ENCODE data around the gene VMO1. TPM values are rescaled to one million over a fixed set of nuclear protein-coding genes. Genes with fewer than 3 reads are reported as not detected.

The VMO1 gene
- total RNA-seq, 1 experiment from 2014 or later: 0.58 TPM

Other genes starting within 250 kb of the VMO1 start
- 136 and 177 TPM in 2 replicates for gene MYBBP1A, start 231.0 kb downstream of the VMO1 start, total RNA-seq (2014; rRNA removed; shearing (Covaris generic))
- gene GGT6, start 225.8 kb downstream of the VMO1 start, total RNA-seq (2014; rRNA removed; shearing (Covaris generic)): 4.8 and 7.0 TPM in 2 replicates
- not detected in 2 replicates for gene SMTNL2, start 201.8 kb downstream of the VMO1 start, total RNA-seq (2014; rRNA removed; shearing (Covaris generic))
- gene ALOX15, start 144.7 kb downstream of the VMO1 start, total RNA-seq (2014; rRNA removed; shearing (Covaris generic)): 0.13 TPM in 1 of 2 replicates, not detected in the other
- gene PELP1, start 82.2 kb downstream of the VMO1 start, total RNA-seq (2014; rRNA removed; shearing (Covaris generic)): 23.7 and 29.3 TPM in 2 replicates
- gene ARRB2, start 75.7 kb downstream of the VMO1 start, total RNA-seq (2014; rRNA removed; shearing (Covaris generic)): 30.4 and 32.3 TPM in 2 replicates
- 27.8 and 35.0 TPM in 2 replicates for gene MED11, start 54.9 kb downstream of the VMO1 start, total RNA-seq (2014; rRNA removed; shearing (Covaris generic))
- gene ZMYND15, start 46.5 kb downstream of the VMO1 start, total RNA-seq (2014; rRNA removed; shearing (Covaris generic)): 0.18 and 0.86 TPM in 2 replicates
- 11.5 and 12.7 TPM in 2 replicates for gene CXCL16, start 46.4 kb downstream of the VMO1 start, total RNA-seq (2014; rRNA removed; shearing (Covaris generic))
- 0.44 and 0.61 TPM in 2 replicates for gene TM4SF5, start 14.5 kb downstream of the VMO1 start, total RNA-seq (2014; rRNA removed; shearing (Covaris generic))
- gene GLTPD2, start 2.6 kb upstream of the VMO1 start, total RNA-seq (2014; rRNA removed; shearing (Covaris generic)): not detected in 2 replicates
- gene PSMB6, start 9.8 kb upstream of the VMO1 start, total RNA-seq (2014; rRNA removed; shearing (Covaris generic)): 242 and 261 TPM in 2 replicates
- 6.9 and 10.9 TPM in 2 replicates for gene PLD2, start 20.8 kb upstream of the VMO1 start, total RNA-seq (2014; rRNA removed; shearing (Covaris generic))
- 61.7 and 76.1 TPM in 2 replicates for gene MINK1, start 47.0 kb upstream of the VMO1 start, total RNA-seq (2014; rRNA removed; shearing (Covaris generic))
- gene C17orf107, start 113.2 kb upstream of the VMO1 start, total RNA-seq (2014; rRNA removed; shearing (Covaris generic)): 0.97 and 1.4 TPM in 2 replicates
- not detected in 2 replicates for gene CHRNE, start 116.7 kb upstream of the VMO1 start, total RNA-seq (2014; rRNA removed; shearing (Covaris generic))
- gene GP1BA, start 145.9 kb upstream of the VMO1 start, total RNA-seq (2014; rRNA removed; shearing (Covaris generic)): not detected in 2 replicates
- gene SLC25A11, start 153.7 kb upstream of the VMO1 start, total RNA-seq (2014; rRNA removed; shearing (Covaris generic)): 58.8 and 83.6 TPM in 2 replicates
- 51.1 and 62.9 TPM in 2 replicates for gene RNF167, start 153.9 kb upstream of the VMO1 start, total RNA-seq (2014; rRNA removed; shearing (Covaris generic))
- 2,317 and 2,656 TPM in 2 replicates for gene PFN1, start 162.2 kb upstream of the VMO1 start, total RNA-seq (2014; rRNA removed; shearing (Covaris generic))
- 2.8 and 4.7 TPM in 2 replicates for gene ENO3, start 164.8 kb upstream of the VMO1 start, total RNA-seq (2014; rRNA removed; shearing (Covaris generic))
- 20.0 and 25.7 TPM in 2 replicates for gene SPAG7, start 181.5 kb upstream of the VMO1 start, total RNA-seq (2014; rRNA removed; shearing (Covaris generic))
- gene CAMTA2, start 201.3 kb upstream of the VMO1 start, total RNA-seq (2014; rRNA removed; shearing (Covaris generic)): 3.2 and 7.3 TPM in 2 replicates
- 0.13 and 0.81 TPM in 2 replicates for gene INCA1, start 211.2 kb upstream of the VMO1 start, total RNA-seq (2014; rRNA removed; shearing (Covaris generic))
- 75.3 and 83.6 TPM in 2 replicates for gene KIF1C, start 211.6 kb upstream of the VMO1 start, total RNA-seq (2014; rRNA removed; shearing (Covaris generic))
- gene SLC52A1, start 249.1 kb upstream of the VMO1 start, total RNA-seq (2014; rRNA removed; shearing (Covaris generic)): not detected in 2 replicates